NCI-H146 treated with DMSO at 0.1 percent for 48 hours (cell line): ENCODE results near the gene GPC3.
"Not testable (repeated sequence)": the region's sequence is repeated elsewhere in the genome, so short reads cannot be mapped to it uniquely, and the experiment has no call there.

Experiments
- DNase-seq: peaks from one replicate; lab custom pipeline; 2025; ENCODE audit not compliant: unreplicated experiment; lab: John Stamatoyannopoulos, UW

The GPC3 gene

GRCh38 chrX:133897593-133898163 lies 87.7 kb downstream of the GPC3 start:
- no peak for DNase-seq

GRCh38 chrX:133892337-133892736 lies 93.1 kb downstream of the GPC3 start:
- no peak for DNase-seq

GRCh38 chrX:133888984-133889383 lies 96.4 kb downstream of the GPC3 start:
- no peak for DNase-seq

- DNase-seq, result not testable (repeated sequence)
Measured at GRCh38 chrX:133888084-133888483, 97.3 kb downstream of the GPC3 start.

GRCh38 chrX:133884430-133885394 lies 100.7 kb downstream of the GPC3 start:
- no peak for DNase-seq

- DNase-seq, result no peak
Measured at GRCh38 chrX:133881893-133882292, 103.5 kb downstream of the GPC3 start.

- DNase-seq, result no peak
Measured at GRCh38 chrX:133881007-133881406, 104.4 kb downstream of the GPC3 start.

- DNase-seq, result no peak
Measured at GRCh38 chrX:133880032-133880443, 105.4 kb downstream of the GPC3 start.

- no peak for DNase-seq
Measured at GRCh38 chrX:133878710-133879109, 106.7 kb downstream of the GPC3 start.

GRCh38 chrX:133876646-133877045 lies 108.7 kb downstream of the GPC3 start:
- no peak for DNase-seq

- DNase-seq, result no peak
Measured at GRCh38 chrX:133869270-133869669, 116.1 kb downstream of the GPC3 start.

- DNase-seq, result no peak
Measured at GRCh38 chrX:133868682-133869081, 116.7 kb downstream of the GPC3 start.

- no peak for DNase-seq
Measured at GRCh38 chrX:133868250-133868649, 117.1 kb downstream of the GPC3 start.

GRCh38 chrX:133865761-133866471 lies 119.5 kb downstream of the GPC3 start:
- no peak for DNase-seq

- no peak for DNase-seq
Measured at GRCh38 chrX:133864236-133864635, 121.2 kb downstream of the GPC3 start.

- DNase-seq, result no peak
Measured at GRCh38 chrX:133859860-133860259, 125.5 kb downstream of the GPC3 start.

- DNase-seq, result no peak
Measured at GRCh38 chrX:133859336-133859735, 126.1 kb downstream of the GPC3 start.

- DNase-seq, result no peak
Measured at GRCh38 chrX:133857640-133858269, 127.6 kb downstream of the GPC3 start.

- no peak for DNase-seq
Measured at GRCh38 chrX:133856819-133857218, 128.6 kb downstream of the GPC3 start.

- no peak for DNase-seq
Measured at GRCh38 chrX:133854290-133854689, 131.1 kb downstream of the GPC3 start.

GRCh38 chrX:133852837-133853356 lies 132.5 kb downstream of the GPC3 start:
- no peak for DNase-seq
